Body of pancreas (tissue), 4 donors: ENCODE measurements around the gene PDXP.

Experiments
- POLR2A ChIP-seq, 3 donors: fragments of 450-650 bp; IDR thresholded peaks; one replicate each; pipeline ENCODE4 v1.6.1; 2016; ENCODE audit warnings: antibody characterized with exemption in 3 of 3, mild to moderate bottlenecking in 2 of 3
- TF ChIP-seq, protein P1 (sequence below), 7 experiments: fragments of 450-650 bp in 4 of 7; fragments of 200-600 bp in 3 of 7; sonication (generic) in 3 of 7; IDR thresholded peaks; one replicate each; pipeline ENCODE4 v1.5.1; 2016 to 2019; ENCODE audit warnings: antibody characterized with exemption in 7 of 7

GRCh38 chr22:37690901-37691504, 32.5 kb downstream of the PDXP start:
- TF ChIP-seq, protein P1, sequence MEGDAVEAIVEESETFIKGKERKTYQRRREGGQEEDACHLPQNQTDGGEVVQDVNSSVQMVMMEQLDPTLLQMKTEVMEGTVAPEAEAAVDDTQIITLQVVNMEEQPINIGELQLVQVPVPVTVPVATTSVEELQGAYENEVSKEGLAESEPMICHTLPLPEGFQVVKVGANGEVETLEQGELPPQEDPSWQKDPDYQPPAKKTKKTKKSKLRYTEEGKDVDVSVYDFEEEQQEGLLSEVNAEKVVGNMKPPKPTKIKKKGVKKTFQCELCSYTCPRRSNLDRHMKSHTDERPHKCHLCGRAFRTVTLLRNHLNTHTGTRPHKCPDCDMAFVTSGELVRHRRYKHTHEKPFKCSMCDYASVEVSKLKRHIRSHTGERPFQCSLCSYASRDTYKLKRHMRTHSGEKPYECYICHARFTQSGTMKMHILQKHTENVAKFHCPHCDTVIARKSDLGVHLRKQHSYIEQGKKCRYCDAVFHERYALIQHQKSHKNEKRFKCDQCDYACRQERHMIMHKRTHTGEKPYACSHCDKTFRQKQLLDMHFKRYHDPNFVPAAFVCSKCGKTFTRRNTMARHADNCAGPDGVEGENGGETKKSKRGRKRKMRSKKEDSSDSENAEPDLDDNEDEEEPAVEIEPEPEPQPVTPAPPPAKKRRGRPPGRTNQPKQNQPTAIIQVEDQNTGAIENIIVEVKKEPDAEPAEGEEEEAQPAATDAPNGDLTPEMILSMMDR (IDR thresholded peaks at IDR 0.05): no peak
- no peak for TF ChIP-seq POLR2A (IDR thresholded peaks at IDR 0.05)
